Fibroblast of upper back skin (primary cell): ENCODE data around the gene SLC38A8.

ENCODE experiments used
- DNase-seq: peaks from one replicate; pipeline ENCODE4 v3.0.0-alpha.2; 2013

SLC38A8 gene

DNA sequence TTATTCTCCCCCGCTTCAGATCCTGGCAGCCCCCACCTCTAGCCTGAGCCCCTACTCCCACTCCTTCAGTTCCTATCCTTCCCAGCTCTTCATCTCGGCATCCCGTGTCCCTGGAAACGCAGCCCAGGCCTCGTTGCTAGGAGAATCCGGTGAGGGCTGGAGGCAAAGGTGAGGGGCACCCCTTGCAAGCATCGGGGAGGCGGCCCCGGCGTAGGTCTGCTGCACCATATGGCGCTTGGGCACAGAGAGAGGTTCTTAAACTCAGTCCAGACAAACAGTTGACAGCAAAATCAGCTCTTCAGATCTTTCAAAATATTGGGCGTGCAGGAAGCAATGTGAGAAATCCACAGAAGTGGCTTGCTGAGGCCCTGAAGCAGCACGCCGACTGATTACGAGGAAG, 15.0 kb downstream of the SLC38A8 start:
- DNase-seq, result no peak

DNA sequence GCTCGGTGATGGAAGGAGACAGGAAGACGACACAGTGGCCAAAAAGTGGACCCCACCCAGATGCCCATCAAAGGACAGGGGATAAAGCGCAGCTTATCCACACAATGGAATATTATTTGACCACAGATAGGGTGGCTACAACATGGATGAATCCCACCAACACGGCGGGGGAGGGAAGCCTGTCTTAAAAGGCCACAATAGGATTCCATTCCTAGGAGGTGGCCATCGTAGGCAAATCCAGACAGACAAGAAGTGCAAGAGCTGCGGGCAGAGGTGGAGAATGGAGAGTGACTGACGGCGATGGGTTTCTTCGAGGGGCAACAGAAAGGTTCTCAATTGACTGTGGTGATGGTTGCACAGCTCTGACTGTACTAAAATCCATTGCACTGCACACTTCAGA, 16.0 kb downstream of the SLC38A8 start:
- DNase-seq, result no peak

DNA sequence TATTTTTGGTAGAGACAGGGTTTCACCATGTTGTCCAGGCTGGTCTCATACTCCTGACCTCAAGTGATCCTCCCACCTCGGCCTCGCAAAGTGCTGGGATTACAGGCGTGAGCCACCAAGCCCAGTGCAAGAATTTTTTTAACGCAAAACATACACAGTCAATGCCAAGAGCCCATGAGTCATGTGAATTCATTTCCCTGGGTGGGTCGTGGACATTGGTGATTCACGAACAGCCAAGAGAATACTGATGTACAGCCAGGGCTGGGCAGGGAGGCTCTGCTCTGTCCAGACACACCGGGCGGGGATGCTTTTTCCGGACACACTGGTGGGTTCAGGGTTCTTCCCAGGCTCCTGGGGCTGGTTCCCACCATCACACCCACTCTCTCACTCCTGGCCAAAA, 17.7 kb downstream of the SLC38A8 start:
- DNase-seq, result peak; percentile 14

DNA sequence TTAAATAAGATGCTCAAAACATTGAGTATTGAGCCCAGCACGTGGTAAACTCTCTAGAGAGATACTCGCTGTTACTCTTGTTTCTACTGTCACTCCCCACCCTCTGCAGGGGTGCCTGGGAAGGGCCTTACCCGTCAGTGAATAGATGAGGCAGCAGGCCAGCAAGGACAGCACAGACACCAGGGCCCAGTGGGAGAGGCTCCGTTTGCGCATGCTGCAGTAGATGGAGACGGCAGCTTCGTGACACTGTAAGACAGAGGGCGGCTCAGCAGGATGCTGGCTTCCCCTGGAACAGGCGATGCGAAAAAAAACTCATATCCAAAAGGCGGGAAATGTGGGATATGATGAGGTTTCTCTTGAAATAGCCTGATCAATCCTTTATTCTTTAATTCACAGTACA, 20.0 kb downstream of the SLC38A8 start:
- no peak for DNase-seq

DNA sequence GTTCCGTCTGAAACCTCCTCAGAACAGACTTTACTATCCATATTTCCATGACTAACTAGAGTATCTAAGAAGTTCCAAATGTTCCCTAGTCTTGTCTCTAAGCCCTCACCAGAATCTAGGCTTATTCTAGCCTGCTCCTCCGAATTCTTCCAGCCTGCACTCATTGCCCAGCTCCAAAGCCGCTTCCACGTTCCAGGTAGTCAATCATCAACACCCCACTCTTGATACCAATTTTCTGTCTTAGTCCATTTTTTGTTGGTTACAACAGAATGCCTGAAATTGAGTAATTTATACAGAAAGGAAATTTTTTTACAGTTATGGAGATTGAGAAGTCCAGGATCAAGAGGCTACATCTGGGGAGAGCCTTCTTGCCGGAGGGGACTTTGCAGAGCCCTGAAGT, 21.1 kb downstream of the SLC38A8 start:
- DNase-seq, result no peak

DNA sequence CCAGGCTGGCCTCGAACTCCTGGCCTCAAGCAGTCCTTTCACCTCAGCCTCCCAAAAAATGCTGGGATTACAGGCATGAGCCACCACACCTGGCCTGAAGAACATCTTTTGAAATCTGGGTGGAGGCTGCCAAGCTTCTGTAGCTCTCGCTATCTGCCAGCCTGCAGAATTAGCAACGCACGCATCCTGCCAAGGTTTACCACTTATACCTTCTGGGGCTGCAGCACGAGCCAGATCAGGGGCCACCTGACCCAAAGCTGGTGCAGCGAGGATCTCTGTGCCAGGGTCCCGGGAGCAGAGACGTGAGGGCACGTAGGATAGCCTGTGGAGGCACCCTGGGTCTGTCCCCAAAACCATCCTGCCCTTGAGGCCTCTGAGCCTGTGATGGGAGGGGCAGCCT, 22.2 kb downstream of the SLC38A8 start:
- DNase-seq, result no peak

DNA sequence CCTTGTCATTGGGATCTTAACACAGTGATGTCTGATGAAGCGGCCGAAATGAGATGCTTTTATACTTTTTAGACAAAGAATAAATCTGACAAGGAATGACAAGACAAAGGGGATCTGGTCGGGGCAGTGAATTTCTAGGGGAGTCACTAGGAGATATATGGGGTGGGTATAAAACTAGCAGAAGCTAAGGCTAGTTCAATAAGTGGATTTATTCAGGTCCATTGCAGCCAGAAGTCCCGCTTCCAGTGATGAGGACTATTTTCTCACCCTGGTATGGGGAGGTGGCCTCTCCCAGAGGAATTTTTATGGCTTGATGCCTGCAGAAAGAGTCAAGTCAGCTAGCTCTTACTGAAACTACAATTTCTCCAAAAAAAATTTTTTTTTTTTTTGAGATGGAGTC, 23.9 kb downstream of the SLC38A8 start:
- DNase-seq, result no peak

DNA sequence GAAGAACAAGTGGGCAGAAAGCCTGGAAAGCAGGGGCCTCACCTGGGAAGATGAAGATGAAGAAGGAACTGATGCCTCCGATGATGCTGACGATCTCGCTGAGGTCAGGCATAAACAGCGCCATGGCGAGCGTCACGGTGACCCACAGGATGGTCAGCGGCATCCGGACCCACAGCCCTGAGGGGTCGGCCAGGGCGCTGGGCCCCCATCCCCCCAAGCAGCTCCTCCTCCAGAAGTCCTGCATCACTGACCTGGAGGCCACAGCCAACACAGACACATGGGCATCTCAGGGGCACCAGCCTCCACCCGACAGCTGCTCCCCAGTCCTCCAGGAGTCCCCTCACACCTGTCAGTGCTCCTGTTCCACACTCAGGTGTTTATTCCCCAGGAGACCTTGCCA, 26.1 kb downstream of the SLC38A8 start:
- no peak for DNase-seq

DNA sequence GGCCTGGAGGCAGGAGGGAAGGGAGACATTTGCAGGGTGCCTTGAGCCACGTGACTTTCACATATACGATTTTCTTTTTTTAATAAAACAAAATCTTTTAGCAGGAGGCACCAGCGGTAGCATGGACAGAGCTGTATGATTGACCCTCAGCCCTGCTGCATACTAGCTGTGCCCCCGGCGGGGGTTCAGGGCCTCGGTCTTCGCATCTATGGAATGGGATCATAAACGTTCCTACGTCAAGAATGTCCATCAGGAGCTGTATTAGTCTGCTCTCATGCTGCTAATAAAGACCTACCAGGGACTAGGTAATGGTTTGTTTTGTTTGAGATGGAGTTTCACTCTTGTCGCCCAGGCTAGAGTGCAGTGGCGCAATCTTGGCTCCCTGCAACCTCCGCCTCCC, 27.2 kb downstream of the SLC38A8 start:
- DNase-seq, result no peak

DNA sequence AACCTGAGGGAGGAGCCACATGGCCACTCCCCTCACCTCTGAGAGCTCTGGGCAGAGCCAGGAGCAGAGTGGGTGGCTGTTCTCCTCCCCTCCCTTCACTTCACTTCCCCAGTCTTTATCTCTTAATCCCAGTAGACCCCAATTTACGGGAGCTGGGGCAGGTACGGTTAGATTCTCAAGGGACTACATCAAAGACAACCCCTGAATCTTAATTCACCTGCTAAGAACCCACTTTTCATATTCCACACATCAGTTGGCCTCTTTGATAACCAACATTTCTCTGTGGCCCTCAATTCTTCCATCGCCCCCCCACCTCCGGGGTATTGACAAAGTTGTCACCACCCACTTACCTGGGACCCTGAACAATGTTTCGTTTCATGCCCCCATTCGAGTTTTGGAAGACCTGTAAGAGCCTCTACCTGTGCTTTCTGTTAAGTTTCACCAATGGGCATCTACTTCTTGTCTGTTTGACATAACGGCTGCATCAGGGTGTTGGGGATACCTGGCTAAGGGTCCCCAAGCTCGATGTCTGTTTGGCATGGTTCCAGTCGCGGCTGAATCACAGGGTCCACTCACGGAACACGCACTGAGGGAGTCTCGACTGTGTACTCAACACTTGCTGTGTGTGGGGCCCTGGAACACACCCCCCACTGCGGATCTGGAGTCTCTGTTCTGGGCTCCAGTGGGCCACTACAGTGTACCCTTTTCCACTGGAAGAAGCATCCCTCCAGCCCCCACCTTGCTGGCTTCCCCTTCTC, 27.8 kb downstream of the SLC38A8 start:
- no peak for DNase-seq

DNA sequence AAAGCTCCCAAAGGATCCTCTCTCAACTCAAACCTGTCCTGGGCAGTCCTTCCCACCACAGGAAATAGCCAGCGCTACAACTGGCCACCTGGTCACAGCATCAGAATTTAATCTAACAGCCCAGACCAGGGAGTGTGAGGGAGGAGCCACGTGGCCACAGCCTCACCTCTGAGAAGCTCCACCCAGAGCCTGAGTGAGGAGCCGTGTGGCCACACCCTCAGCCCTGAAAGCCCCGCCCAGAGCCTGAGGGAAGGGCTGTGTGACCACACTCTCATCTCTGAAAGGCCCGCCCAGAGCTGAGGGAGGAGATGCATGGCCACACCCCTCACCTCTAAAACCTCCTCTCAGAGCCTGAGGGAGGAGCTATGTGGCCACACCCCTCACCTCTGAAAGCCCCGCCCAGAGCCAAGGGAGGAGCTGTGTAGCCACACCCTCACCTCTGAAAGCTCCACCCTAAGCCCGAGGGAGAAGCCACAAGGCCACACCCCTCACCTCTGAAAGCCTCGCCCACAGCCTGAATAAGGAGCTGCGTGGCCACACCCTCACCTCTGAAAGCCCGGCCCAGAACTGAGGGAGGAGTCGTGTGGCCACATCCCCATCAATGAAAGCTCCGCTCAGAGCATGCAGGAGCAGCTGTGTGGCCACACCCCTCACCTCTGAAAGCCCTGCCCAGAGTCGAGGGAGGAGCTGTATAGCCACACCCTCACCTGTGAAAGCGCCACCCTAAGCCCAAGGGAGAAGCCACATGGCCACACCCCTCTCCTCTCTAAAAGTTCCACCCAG, 28.6 kb downstream of the SLC38A8 start:
- peak; percentile 12 for DNase-seq

DNA sequence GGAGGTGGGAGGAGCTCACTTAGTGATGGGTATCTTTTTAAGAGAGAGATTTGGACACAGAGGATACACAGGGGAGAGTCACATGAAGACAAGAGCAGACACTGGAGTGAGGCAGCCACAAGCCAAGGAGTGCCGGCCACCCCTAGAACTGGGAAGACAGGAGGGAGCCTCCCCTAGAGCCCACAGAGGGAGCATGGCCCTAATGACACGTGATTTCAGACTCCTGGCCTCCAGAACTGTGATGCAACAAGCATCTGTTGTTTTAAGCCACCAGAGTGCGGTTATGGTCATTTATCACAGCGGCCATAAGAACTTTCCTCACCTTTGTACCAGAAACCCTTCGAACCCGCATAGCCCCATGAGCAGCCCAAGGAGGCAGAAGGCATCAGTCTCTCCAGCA, 33.3 kb downstream of the SLC38A8 start:
- DNase-seq, result no peak

DNA sequence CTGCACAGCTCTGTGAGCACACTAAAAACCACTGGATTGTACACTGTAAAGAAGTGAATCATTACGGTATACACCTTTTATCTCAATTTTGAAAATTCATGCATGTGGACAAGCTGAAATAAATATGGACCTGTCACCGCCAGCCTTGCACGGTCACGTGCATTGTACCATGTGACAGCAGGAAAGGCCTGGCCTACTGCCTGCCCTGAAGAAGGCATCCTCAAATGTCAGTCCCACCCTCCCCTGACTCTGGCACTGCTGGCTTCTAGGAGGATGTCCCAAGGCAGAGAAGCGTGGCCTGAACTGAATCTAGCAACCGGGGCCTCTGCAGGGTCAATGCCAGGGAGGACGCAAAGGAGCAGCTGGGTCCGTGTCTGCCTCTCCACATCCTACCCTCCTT, 34.6 kb downstream of the SLC38A8 start:
- DNase-seq, result no peak

DNA sequence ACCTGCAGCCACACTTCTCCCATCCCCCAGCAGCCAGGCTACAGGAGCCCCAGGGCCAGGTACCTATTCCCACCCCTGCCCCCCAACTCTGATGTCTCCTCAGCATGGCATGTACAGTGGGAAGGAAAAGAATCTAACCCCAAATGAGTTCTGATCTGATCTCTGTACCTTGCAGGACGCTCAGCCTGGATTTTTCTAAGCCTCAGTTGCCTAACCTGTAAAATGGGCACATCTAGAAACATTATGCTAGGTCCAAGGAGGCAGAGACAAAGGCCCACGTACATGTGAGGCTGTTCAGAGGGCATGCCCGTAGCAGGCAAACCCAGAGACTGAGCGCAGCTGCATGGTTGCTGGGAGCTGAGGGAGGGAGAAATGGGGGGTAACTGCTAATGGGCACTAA, 35.1 kb downstream of the SLC38A8 start:
- DNase-seq, result no peak

DNA sequence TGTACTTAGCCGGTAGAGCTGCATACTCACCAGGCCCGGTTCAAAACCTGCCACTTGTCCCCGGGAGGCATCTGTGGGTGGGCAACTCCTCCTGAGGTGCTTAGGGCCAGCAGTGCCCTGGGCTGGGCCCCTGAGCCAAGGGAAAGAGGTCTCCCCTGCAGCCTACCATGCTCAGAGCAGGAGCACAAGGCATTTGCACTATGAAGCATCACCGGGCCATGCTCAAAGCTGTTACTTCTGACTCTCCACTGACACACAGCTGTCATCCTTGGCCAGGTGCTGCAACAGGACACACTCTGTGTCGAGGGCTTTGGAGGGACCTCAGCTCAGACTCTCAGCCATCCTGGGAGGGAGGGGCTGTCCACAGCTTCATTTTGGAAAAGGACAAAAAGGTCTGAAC, 37.2 kb downstream of the SLC38A8 start:
- DNase-seq, result no peak

DNA sequence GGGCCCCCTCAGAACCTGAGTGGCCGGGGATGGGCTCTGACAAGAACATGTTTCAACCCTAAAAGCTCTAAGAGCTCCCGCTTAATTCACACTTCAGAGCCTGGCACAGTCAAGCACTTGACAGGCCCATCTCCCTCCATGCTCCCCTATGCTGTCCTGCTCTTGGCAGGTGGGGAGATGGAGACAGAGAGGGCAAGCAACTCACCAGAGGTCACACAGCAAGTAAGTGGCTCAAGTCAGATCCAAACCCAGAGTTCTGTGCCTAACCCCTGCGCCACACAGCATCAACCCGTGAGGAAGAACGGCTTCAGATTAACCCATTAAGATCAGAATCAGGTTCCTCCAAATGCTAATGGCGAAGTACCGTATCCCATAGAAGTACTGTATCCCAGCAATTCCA, 38.2 kb downstream of the SLC38A8 start:
- DNase-seq, result no peak

DNA sequence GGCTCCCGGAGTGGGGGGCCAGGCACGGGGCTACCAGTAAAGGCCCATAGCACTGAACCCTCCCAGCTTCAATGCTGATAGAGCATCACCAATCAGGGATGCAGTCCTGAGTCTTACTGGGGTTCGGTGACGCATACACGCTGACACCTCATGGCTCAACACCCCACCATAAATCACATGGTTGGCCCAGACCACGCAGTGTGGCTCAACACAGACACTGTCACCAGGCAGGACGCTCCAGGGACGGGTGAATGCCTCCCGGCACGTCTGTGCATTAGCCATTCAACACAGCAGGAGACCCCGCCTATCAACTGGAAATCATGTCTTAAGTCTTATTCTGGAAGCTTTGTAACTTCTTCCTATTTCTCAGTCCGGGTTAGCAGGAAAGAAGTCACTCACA, 39.6 kb downstream of the SLC38A8 start:
- no peak for DNase-seq

DNA sequence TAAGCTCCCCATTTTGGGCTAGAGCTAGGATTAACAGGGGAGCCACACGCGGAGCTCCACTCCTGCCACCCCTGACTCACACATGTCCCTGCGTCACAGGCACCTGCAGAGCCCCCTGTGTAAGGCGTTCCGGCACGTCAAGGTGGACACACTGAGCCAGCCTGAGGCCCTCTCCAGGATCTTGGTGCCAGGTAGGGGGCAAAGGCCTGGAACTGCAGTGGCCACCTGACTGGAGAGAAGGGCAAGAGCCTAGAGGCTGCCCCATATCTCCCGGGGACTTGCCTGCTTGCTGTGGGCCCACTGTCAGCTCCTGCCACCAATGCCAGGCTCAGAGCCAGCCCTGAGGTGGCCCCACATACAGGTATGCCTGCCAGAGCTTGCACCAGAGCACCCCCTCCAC, 40.9 kb downstream of the SLC38A8 start:
- DNase-seq, result no peak

DNA sequence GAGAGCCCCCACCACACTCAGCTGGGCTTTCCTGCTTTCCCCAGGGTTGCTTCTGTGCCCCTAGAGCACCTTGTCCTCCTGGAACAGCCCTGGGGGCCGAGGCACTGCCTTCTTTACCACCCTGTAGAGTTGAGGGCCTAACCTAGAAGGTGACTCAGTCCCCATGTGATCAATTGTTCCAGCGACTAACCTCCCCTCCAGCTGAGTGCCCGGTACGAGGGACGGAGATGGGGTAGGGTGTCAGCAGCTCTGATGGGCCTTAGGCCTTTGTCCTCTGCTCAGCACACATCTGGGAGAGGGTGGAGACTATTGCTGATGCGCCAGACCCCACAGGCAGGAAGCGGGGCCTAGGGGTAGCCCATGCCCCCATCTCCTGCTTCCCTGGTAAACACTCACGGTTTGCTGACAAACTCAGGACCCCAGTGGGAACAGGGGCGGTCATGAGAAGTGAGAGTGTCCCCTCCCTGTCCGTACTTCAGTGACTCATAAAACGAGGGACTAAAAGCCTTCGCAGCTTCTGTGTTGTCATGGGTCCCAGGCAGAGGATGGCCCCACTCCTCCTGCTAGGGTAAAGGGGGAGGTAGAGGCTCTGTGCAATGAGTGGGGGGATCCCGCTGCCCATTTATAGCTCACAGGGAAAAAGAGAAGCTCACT, 41.5 kb downstream of the SLC38A8 start:
- DNase-seq, result no peak

DNA sequence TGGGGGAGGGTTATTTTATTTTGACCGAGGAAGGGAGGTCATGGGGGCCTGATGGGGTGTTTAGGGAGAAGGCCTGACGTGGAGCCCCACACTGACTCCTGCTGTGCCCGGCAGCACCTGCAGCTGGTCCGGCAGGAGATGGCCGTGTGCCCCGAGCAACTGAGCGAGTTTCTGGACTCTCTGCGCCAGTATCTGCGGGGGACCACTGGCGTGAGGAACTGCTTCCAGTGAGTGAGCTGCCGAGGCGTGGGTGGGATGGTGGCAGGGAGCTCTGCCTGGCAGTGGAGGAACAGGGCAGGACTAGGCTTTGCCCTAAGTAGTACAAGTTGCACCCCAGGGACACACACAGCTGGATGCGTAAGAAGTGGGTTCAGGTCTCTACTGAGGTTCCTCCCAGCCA, 44.5 kb downstream of the SLC38A8 start:
- no peak for DNase-seq

DNA sequence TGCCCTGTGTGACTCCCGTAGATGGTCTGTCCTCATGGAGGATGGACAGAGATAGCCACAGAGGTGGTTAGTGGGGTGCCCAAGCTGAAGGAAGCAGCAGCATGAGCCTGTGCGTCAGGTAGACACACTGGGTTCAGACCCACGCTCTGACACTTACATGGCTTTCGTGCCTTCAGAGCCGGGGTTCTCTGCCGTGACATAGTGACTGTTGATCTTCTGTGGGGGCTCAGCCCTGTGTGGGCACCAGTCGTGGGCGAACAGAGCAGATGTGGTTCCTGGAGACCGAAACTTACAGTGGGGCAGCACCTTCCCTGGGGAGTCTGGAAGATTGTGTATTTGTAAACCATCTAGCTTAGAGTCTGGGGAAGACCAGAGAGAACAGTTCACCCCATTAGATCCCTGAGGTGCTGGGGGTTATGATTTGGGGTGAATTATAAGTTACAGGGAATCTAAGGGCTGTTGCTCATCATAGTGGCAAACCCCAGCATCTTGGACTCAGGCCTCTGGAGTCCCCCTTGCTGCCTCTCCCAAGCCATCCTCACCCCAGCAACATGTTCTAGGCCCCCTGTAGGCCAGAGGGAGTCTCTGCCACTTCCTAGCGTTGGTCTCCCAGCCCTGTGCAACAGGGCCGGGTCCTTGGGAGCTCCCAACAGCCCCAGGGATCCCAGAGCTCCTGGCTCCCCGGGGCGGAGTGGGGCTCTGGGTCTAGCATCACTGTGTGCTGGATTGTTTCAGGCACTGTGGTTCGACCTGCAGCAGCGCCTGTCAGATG, 45.9 kb downstream of the SLC38A8 start:
- DNase-seq, result no peak

DNA sequence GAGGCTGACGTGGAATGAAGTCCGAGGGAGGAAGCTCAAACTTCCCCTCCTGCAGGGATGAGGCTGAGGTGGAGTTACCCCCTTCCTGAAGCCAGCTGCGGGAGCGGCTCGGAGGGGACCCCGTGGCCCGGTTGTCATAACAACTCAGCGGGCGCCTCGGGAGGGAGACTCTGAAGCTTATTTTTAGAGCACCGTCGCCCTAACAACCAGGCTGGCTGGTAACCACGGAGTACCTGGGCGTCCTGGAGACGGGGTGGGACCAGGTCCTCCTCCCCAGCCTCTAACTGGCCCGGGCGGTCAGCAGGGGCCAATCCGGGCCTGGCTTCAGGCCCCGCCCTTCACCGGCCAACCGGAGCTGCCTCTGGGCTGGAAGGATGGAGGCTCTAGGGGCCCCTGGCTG, 46.8 kb downstream of the SLC38A8 start:
- no peak for DNase-seq

DNA sequence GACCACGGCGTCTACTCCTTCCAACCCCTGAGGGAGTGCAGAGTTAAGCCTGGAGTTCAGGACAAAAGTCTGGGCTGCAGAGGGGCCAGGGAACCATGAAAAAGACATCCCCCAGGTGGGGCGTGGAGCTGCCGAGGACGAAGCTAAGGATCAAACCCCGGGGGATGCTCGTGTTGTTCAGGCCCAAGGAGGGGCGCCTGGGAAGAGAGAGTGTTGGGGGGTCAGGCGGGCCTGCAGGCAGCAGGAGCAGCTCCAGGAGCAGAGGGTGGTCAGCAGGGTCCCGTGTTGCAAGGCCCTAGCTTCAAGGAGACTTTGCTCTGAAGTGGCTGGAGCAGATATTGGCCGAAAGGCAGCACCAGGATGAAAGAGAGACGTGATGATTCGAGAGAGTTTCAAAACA, 47.9 kb downstream of the SLC38A8 start:
- DNase-seq, result no peak
